Endothelial cell of umbilical vein (primary cell): ENCODE measurements around the gene CACNG8. TPM values are rescaled to one million over a fixed set of nuclear protein-coding genes. Genes with fewer than 3 reads are reported as not detected.

ENCODE experiments used
- BruUV-seq: library from RNA; stranded (reverse); fragments of 400-500 nt; replicated peaks from 2 replicates; lab custom pipeline; 2021; lab: Mats Ljungman, UMichigan
- CTCF ChIA-PET: fragments of 300-600, 350-600 bp; sonication (Branson Sonifier 250); formaldehyde crosslinking; loops from one replicate; lab custom pipeline; 2021; ENCODE audit warnings: antibody characterized with exemption, inconsistent platforms; lab: Charles Lee
- POLR2A ChIA-PET: fragments of 300-600, 350-600 bp; sonication (Branson Sonifier 250); formaldehyde crosslinking; loops from one replicate; lab custom pipeline; 2021; ENCODE audit warnings: antibody characterized with exemption, inconsistent platforms; lab: Charles Lee
- DNase-seq: peaks from one replicate; pipeline ENCODE4 v3.0.0-alpha.2; 2011; ENCODE audit warnings: low read depth, low spot score
- FAIRE-seq: peaks from 2 replicates; lab custom pipeline; 2011; peaks lifted over from hg19 to GRCh38; lab: Jason Lieb, UNC
- H2AFZ ChIP-seq: 2 replicates; pipeline ENCODE4 v1.6.0; 2012; ENCODE audit warnings: low read depth, low read length, control low read depth, inconsistent platforms
- H3K27ac ChIP-seq: 2 replicates; pipeline ENCODE4 v1.5.1; 2011; ENCODE audit warnings: low read depth, mild to moderate bottlenecking, control low read depth, low read length, moderate library complexity; ENCODE audit not compliant: insufficient read depth
- H3K27me3 ChIP-seq, 2 experiments: 2 replicates each; pipeline versions ENCODE4 v1.6.0 to v1.6.1; 2011; ENCODE audit warnings: low read length in 2 of 2, mixed read lengths in 1 of 2; ENCODE audit not compliant: control insufficient read depth in 2 of 2, insufficient read depth in 2 of 2
- H3K36me3 ChIP-seq, 2 experiments: 2 replicates in 1 of 2; 3 replicates in 1 of 2; pipeline ENCODE4 v1.5.1; 2011; ENCODE audit warnings: low read length in 2 of 2, mild to moderate bottlenecking in 1 of 2, moderate library complexity in 1 of 2; ENCODE audit not compliant: control insufficient read depth in 2 of 2, insufficient read depth in 2 of 2; ENCODE audit errors: extremely low read depth in 1 of 2
- H3K4me1 ChIP-seq: 3 replicates; pipeline ENCODE4 v1.5.1; 2011; ENCODE audit warnings: mild to moderate bottlenecking, low read length; ENCODE audit not compliant: control insufficient read depth, insufficient read depth; ENCODE audit errors: extremely low read depth
- H3K4me2 ChIP-seq: 2 replicates; pipeline ENCODE4 v1.6.1; 2011; ENCODE audit warnings: low read length, control low read depth, mixed read lengths; ENCODE audit not compliant: insufficient read depth
- H3K4me3 ChIP-seq, 3 experiments: fragments of 200-600 bp in 1 of 3; sonication (generic), shearing (Covaris generic) in 1 of 3; replicated peaks in 1 of 3; 2 replicates each; pipeline ENCODE4 v1.5.1; 2011 to 2016; ENCODE audit warnings: control low read depth in 3 of 3, low read length in 3 of 3, mild to moderate bottlenecking in 2 of 3, inconsistent platforms in 1 of 3, low read depth in 1 of 3, moderate library complexity in 1 of 3; ENCODE audit not compliant: insufficient read depth in 1 of 3
- H3K79me2 ChIP-seq: 2 replicates; pipeline ENCODE4 v1.6.0; 2012; ENCODE audit warnings: low read length, inconsistent platforms; ENCODE audit not compliant: control insufficient read depth, insufficient read depth
- H3K9ac ChIP-seq: replicated peaks from 2 replicates; pipeline ENCODE3; 2011; ENCODE audit warnings: low read length, control low read depth; ENCODE audit not compliant: insufficient read depth; ENCODE audit errors: extremely low read depth
- H3K9me1 ChIP-seq: replicated peaks from 3 replicates; pipeline ENCODE4 v1.6.0; 2011; ENCODE audit warnings: mild to moderate bottlenecking, low read length; ENCODE audit not compliant: control insufficient read depth, insufficient read depth; ENCODE audit errors: extremely low read depth
- H3K9me3 ChIP-seq: replicated peaks from 2 replicates; pipeline ENCODE4 v1.5.1; 2012; ENCODE audit warnings: low read length, inconsistent platforms; ENCODE audit not compliant: control insufficient read depth, insufficient read depth
- H4K20me1 ChIP-seq: replicated peaks from 2 replicates; pipeline ENCODE3; 2011; ENCODE audit warnings: mild to moderate bottlenecking, low read length; ENCODE audit not compliant: control insufficient read depth, insufficient read depth; ENCODE audit errors: extremely low read depth
- CTCF ChIP-seq, 2 donors: IDR thresholded peaks; 1 replicate in 1 of 2; 2 replicates in 1 of 2; pipeline ENCODE4 v1.5.1; 2011; ENCODE audit warnings: low read length in 2 of 2, mild to moderate bottlenecking in 2 of 2, moderate library complexity in 2 of 2, control low read depth in 1 of 2, inconsistent platforms in 1 of 2, low read depth in 1 of 2; ENCODE audit not compliant: insufficient read depth in 1 of 2; ENCODE audit errors: extremely low read depth in 1 of 2
- EZH2 ChIP-seq: IDR thresholded peaks from 2 replicates; pipeline ENCODE4 v1.6.1; 2012; ENCODE audit warnings: borderline replicate concordance, low read depth, mild to moderate bottlenecking, moderate library complexity, low read length, inconsistent platforms; ENCODE audit not compliant: severe bottlenecking
- FOS ChIP-seq: IDR thresholded peaks from 2 replicates; pipeline ENCODE4 v1.6.1; 2011; ENCODE audit warnings: mild to moderate bottlenecking, low read length, moderate library complexity, borderline replicate concordance; ENCODE audit not compliant: insufficient read depth
- GATA2 ChIP-seq: IDR thresholded peaks from 2 replicates; pipeline ENCODE4 v1.7.0; 2011; ENCODE audit warnings: low read depth, mild to moderate bottlenecking, moderate library complexity, mixed read lengths, low read length; ENCODE audit not compliant: insufficient read length, insufficient read depth
- JUN ChIP-seq: IDR thresholded peaks from 2 replicates; pipeline ENCODE4 v1.6.1; 2011; ENCODE audit warnings: borderline replicate concordance, low read depth; ENCODE audit not compliant: insufficient read length, insufficient read depth
- MAX ChIP-seq: IDR thresholded peaks from 2 replicates; pipeline ENCODE4 v1.6.1; 2011; ENCODE audit not compliant: insufficient read depth, insufficient read length
- MYC ChIP-seq: IDR thresholded peaks from one replicate; pipeline ENCODE4 v1.6.1; 2011; ENCODE audit warnings: mild to moderate bottlenecking, low read depth, low read length
- POLR2A ChIP-seq: IDR thresholded peaks from 2 replicates; pipeline ENCODE4 v1.6.1; 2012; ENCODE audit warnings: low read depth, mild to moderate bottlenecking, control low read depth, low read length
- POLR2AphosphoS5 ChIP-seq: IDR thresholded peaks from 2 replicates; pipeline ENCODE4 v1.6.1; 2012; ENCODE audit warnings: low read depth, mild to moderate bottlenecking, control low read depth, low read length, moderate library complexity; ENCODE audit not compliant: insufficient read depth
- dilution Hi-C: fragments of 300-500 bp; cut with MboI; formaldehyde crosslinking; loops from one replicate; pipeline ENCODE4 v1.15.0; 2019; ENCODE audit warnings: low sequenced_read_pairs; ENCODE audit not compliant: extremely low pct_ligation_motif_present
- intact Hi-C: fragments of 100-400 bp; cut with micrococcal nuclease; formaldehyde crosslinking; loops from one replicate; pipeline ENCODE4 v1.10.0; 2022
- polyA plus RNA-seq, 4 experiments: library from polyadenylated mRNA; depleted of rRNA in 3 of 4; stranded (reverse) in 3 of 4; unstranded in 1 of 4; fragments of >200 nt; gene quantifications; 2 replicates each; pipeline versions ENCODE4 v1.2.1 to v1.2.3, GENCODE V29; 2011 to 2012; ENCODE audit warnings: missing spikeins in 1 of 4
- total RNA-seq: library from RNA; stranded (reverse); gene quantifications from 2 replicates; pipeline ENCODE4 v1.2.3, GENCODE V29; 2021

Gene CACNG8
- total and polyA plus RNA-seq, 2 donors (not counting 3 experiments of a cell fraction or from before 2014, with no cell fraction given) = 0.18 to 1.7 TPM

- POLR2A ChIA-PET = no interaction called here
- TF ChIP-seq CTCF (IDR thresholded peaks at IDR 0.05; ENCODE audit: extremely low read depth in 1 of 2, insufficient read depth in 1 of 2, low read depth in 1 of 2, low read length in 2 of 2) = no peak
- no peak for TF ChIP-seq GATA2
- TF ChIP-seq MAX = no peak
- no peak for TF ChIP-seq FOS
- TF ChIP-seq POLR2A = no peak
- TF ChIP-seq POLR2AphosphoS5 = no peak
- no peak for TF ChIP-seq JUN
- no peak for TF ChIP-seq MYC
- TF ChIP-seq EZH2 = no peak
- BruUV-seq = no TSS peak
- H3K79me2 ChIP-seq = no peaks in the 10 kb centered on the region
- H3K4me3 ChIP-seq = no peak overlapping the region
- H3K27me3 ChIP-seq = no peaks in the 10 kb centered on the region
- no peak for DNase-seq
- CTCF ChIA-PET = interaction anchor here (0.9 to 9.2 kb wide), 46 partner anchors 13 to 834 kb away, joined by 3 to 216 read pairs (median 8); partner anchors contain the start of genes CACNG6, MYADM and PRKCG
- intact Hi-C loops = no loop called here
- H2AFZ ChIP-seq = no peak overlapping the region
- no peaks in the 10 kb centered on the region for H3K36me3 ChIP-seq
- dilution Hi-C loops = no loop called here
- H3K27ac ChIP-seq = no peak overlapping the region
- H3K9ac ChIP-seq = no peak overlapping the region
- no peak for FAIRE-seq
- no peaks in the 10 kb centered on the region for H3K9me1 ChIP-seq
- H3K9me3 ChIP-seq = no peaks in the 10 kb centered on the region
- H3K4me2 ChIP-seq = no peak overlapping the region
- no peaks in the 10 kb centered on the region for H3K4me1 ChIP-seq
- H4K20me1 ChIP-seq = no peaks in the 10 kb centered on the region
Observed at GRCh38 chr19:54029301-54029700, 66.6 kb downstream of the CACNG8 start.
